Raji (cell line): ENCODE data around the gene IZUMO1.

Source experiments
- POLR2A ChIP-seq: IDR thresholded peaks from 2 replicates; pipeline ENCODE4 v1.6.1; 2011; ENCODE audit warnings: low read depth, low read length, control low read depth; ENCODE audit not compliant: insufficient read depth

IZUMO1 gene

GRCh38 chr19:48757741-48758144 lies 11.0 kb upstream of the IZUMO1 start:
- no peak for TF ChIP-seq POLR2A

- TF ChIP-seq POLR2A: no peak
Measured at GRCh38 chr19:48757089-48757675, 10.5 kb upstream of the IZUMO1 start.

- TF ChIP-seq POLR2A: no peak
Measured at GRCh38 chr19:48756686-48757085, 10.0 kb upstream of the IZUMO1 start.

GRCh38 chr19:48756212-48756611 lies 9.5 kb upstream of the IZUMO1 start:
- TF ChIP-seq POLR2A: no peak

- TF ChIP-seq POLR2A: no peak
Measured at GRCh38 chr19:48755787-48756186, 9.1 kb upstream of the IZUMO1 start.

GRCh38 chr19:48755084-48755641 lies 8.5 kb upstream of the IZUMO1 start, which contains the start of gene FGF21:
Gene FGF21 (plus strand): TSS chr19:48755524. CDS start chr19:48756237, 713 bp downstream.
- TF ChIP-seq POLR2A: no peak

- no peak for TF ChIP-seq POLR2A
Measured at GRCh38 chr19:48752496-48753365, 6.0 kb upstream of the IZUMO1 start, which contains the start of gene FUT1. Gene FUT1 (minus strand): TSS chr19:48752641. CDS start chr19:48751281, 1,360 bp downstream.

- TF ChIP-seq POLR2A: no peak
Measured at GRCh38 chr19:48751845-48752495, 5.3 kb upstream of the IZUMO1 start.

GRCh38 chr19:48750771-48751504 lies 4.2 kb upstream of the IZUMO1 start:
- no peak for TF ChIP-seq POLR2A

- no peak for TF ChIP-seq POLR2A
Measured at GRCh38 chr19:48750351-48750750, 3.6 kb upstream of the IZUMO1 start.

GRCh38 chr19:48749571-48750198 lies 3.0 kb upstream of the IZUMO1 start:
- TF ChIP-seq POLR2A: no peak

GRCh38 chr19:48746110-48746509 lies 599 bp downstream of the IZUMO1 start:
- TF ChIP-seq POLR2A: no peak

GRCh38 chr19:48745208-48745995 lies 1.3 kb downstream of the IZUMO1 start:
- TF ChIP-seq POLR2A: no peak

- TF ChIP-seq POLR2A: no peak
Measured at GRCh38 chr19:48742096-48742495, 4.6 kb downstream of the IZUMO1 start.
